GM12875 (cell line): ENCODE data around the gene PPM1L.

Experiments used
- H3K4me3 ChIP-seq: one replicate; pipeline ENCODE4 v1.5.1; 2011; ENCODE audit warnings: low read depth, low read length, control low read depth
- TF ChIP-seq, protein P1 (sequence below): IDR thresholded peaks from 2 replicates; pipeline ENCODE4 v1.5.1; 2011; ENCODE audit warnings: low read depth, mild to moderate bottlenecking, control low read depth, inconsistent platforms, low read length, moderate library complexity, borderline replicate concordance; ENCODE audit not compliant: insufficient read depth

The PPM1L gene

DNA sequence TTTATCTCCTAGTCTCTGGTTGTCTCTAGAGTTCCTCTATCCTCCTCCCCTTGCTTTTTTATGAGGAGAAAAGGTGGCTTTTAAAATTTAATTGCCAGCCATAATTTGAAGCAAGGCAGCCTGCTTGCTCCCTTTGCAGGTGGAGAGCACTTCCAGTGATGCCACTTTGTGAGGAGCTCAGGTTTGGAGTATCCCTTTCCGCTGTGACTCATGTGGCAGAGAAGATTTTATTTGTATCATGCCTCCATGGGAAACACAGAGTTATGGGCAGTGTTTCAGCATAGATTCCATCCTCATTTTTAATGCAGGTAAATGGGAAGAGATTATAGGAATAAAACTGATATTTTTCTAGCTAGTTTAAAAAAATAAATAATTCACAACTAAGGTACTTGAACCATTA lies 7.0 kb downstream of the PPM1L start:
- H3K4me3 ChIP-seq, result no peak overlapping the region
- TF ChIP-seq, protein P1, sequence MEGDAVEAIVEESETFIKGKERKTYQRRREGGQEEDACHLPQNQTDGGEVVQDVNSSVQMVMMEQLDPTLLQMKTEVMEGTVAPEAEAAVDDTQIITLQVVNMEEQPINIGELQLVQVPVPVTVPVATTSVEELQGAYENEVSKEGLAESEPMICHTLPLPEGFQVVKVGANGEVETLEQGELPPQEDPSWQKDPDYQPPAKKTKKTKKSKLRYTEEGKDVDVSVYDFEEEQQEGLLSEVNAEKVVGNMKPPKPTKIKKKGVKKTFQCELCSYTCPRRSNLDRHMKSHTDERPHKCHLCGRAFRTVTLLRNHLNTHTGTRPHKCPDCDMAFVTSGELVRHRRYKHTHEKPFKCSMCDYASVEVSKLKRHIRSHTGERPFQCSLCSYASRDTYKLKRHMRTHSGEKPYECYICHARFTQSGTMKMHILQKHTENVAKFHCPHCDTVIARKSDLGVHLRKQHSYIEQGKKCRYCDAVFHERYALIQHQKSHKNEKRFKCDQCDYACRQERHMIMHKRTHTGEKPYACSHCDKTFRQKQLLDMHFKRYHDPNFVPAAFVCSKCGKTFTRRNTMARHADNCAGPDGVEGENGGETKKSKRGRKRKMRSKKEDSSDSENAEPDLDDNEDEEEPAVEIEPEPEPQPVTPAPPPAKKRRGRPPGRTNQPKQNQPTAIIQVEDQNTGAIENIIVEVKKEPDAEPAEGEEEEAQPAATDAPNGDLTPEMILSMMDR, result no peak

DNA sequence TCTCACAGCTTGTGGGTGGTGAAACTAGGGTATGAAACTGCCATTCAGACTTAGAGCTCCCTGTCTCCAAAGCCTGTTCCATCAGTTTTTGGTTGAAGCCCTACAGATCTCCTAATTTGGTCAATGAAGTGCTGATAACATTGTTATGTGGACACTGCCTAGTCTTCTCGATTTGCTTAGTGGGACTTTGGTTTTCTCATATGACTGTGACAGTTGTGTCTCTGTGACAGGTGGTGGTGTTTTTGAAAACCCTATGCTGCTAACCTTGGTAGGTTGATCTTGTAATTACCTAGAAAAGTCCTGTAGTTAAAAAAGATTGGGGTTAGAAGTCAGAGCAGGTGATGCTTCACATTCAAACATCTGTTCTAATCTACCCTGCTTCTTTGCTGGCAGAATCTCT lies 9.2 kb downstream of the PPM1L start:
- TF ChIP-seq, protein P1, result no peak
- H3K4me3 ChIP-seq, result no peak overlapping the region

DNA sequence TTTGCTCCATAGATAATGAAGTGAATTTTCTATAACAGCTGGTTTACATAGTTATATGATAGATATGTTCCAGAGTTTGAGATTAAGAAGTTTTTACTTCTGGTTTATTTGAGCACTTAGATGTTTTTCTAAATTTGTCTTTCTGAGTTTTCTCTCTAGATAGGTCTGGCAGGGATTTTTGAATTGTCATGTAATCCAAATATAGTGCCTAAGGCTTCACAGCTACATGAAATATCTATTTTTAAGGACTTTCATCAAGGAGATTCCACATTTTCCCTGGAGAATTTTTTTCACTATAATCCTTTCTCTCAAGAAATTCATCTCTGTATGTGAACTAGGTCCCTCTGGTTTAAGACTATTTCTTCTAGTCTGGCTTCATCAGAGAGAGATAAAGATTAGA lies 12.0 kb downstream of the PPM1L start:
- no peak overlapping the region for H3K4me3 ChIP-seq
- TF ChIP-seq, protein P1, result no peak

DNA sequence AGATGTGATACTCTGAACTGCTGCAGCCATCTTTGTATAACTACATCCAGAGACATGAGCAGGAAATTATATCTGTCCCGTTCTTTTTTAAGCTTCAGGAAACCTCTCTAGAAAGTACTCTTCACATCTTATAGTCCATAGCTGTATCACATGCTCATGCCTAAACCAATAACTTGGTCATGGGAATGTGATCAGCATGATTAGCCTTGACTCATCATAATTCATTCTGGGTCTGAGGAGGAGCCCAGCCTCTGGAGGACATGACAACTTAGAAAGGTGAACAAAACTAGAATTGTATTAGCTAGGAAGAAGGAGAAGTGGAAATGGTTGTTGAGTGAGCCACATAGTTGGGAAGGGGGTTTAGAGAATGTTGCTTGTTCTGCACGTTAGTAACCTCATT lies 12.9 kb downstream of the PPM1L start:
- H3K4me3 ChIP-seq, result no peak overlapping the region
- TF ChIP-seq, protein P1, result no peak

DNA sequence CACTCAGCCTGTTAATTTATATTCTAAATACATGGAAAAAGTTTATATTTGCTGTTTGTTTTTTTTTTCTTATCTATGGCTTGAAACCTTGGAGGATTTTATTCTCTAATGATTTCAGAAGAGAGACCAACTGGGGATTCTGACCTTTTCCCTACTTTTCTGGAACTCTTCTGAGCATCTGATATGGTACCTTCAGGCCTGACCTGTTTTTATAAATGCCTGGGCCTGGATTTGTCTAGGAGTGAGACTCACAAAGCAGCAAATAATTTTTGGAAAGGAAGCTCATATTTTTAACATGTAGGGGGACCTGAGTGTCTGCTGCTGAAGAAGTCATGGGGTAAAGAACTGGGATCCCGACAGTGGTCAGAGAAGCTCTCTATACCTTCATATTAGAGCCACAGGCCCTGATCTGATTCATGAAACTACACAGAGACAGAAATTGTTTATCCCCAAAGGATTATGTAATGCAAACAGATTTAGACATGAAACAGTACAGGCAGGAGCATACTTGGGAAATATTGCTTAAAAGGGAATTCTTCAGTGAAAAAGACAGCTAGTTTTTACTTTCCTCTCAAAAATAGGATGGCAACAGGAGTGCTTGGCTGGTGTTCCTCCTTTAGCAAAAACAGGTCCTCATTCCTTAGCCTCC lies 15.9 kb downstream of the PPM1L start:
- no peak overlapping the region for H3K4me3 ChIP-seq
- TF ChIP-seq, protein P1, result no peak

DNA sequence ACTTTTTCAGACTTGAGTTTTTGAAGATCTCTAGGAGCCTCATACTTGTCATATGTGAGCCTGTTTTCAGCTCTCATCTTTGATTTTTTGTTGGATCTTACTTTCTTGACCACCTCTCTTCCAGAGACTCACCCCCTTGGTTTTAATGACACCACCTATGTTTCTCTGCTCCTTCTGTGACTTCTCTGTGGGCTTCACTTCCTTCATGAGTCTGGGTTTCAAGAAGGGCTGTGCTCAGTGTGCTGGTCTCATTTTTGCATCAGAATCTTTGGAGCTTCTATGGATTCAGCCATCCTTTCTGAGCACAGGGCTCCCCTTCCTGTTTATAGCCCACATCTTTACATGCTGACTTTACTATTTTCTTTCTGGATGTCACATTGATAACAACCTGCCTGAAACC lies 17.7 kb downstream of the PPM1L start:
- TF ChIP-seq, protein P1, result no peak
- H3K4me3 ChIP-seq, result no peak overlapping the region

DNA sequence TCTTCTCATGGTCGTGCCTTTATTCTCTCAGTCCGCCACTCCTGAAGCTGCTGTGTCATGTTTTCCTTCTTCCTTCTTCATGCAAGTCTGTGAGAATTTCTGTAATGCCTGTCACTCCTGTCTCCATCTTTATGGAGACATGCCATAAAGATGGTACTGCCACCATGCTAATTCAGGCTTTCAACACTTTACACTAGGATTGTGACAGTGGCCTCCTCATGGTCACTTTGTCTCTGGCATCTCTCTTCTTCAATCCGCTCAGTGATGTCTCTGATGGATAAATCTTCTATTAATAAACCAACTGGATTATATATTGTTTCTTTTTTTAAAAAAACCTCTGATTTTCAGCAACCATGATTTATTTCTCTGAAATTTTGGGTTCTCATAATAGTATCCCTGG lies 18.1 kb downstream of the PPM1L start:
- TF ChIP-seq, protein P1, result no peak

More for the DNA sequence above, 18.1 kb downstream of the PPM1L start:
- no peak overlapping the region for H3K4me3 ChIP-seq
